DOHH2 (cell line): ENCODE data around the gene LTB.

Experiments
- H3F3A ChIP-seq: fragments of 200-600 bp; sonication (generic), shearing (Covaris generic); 2 replicates; pipeline ENCODE4 v1.6.0; 2016; ENCODE audit warnings: antibody characterized with exemption, mild to moderate bottlenecking; ENCODE audit not compliant: control insufficient read depth, insufficient read depth
- H3K27ac ChIP-seq: fragments of 200-600 bp; sonication (generic); 2 replicates; pipeline ENCODE4 v1.5.1; 2014; ENCODE audit warnings: low read depth, mild to moderate bottlenecking, low read length, moderate library complexity
- H3K27me3 ChIP-seq: fragments of 200-600 bp; sonication (generic); 2 replicates; pipeline ENCODE4 v1.6.1; 2014; ENCODE audit warnings: mild to moderate bottlenecking, low read length, mixed read lengths; ENCODE audit not compliant: control insufficient read depth
- H3K36me3 ChIP-seq: fragments of 200-600 bp; sonication (generic); 2 replicates; pipeline ENCODE4 v1.6.1; 2014; ENCODE audit warnings: mild to moderate bottlenecking, low read length, moderate library complexity, mixed read lengths; ENCODE audit not compliant: control insufficient read depth
- H3K4me1 ChIP-seq: fragments of 200-600 bp; sonication (generic); 2 replicates; pipeline ENCODE4 v1.6.1; 2014; ENCODE audit warnings: mild to moderate bottlenecking, low read length, mixed read lengths; ENCODE audit not compliant: control insufficient read depth
- H3K4me2 ChIP-seq: fragments of 200-600 bp; sonication (generic); 2 replicates; pipeline ENCODE4 v1.6.0; 2014; ENCODE audit warnings: mild to moderate bottlenecking, low read length, moderate library complexity
- H3K4me3 ChIP-seq: fragments of 200-600 bp; sonication (generic); 2 replicates; pipeline ENCODE4 v1.5.1; 2014; ENCODE audit warnings: mild to moderate bottlenecking, low read length, mixed read lengths
- H3K79me2 ChIP-seq: fragments of 200-600 bp; sonication (generic); 2 replicates; pipeline ENCODE4 v1.6.1; 2014; ENCODE audit warnings: mild to moderate bottlenecking, low read length, mixed read lengths; ENCODE audit not compliant: control insufficient read depth
- H3K9me2 ChIP-seq: fragments of 200-600 bp; sonication (generic); replicated peaks from 2 replicates; pipeline ENCODE4 v1.6.1; 2014; ENCODE audit warnings: mild to moderate bottlenecking, low read length, mixed read lengths; ENCODE audit not compliant: control insufficient read depth
- H3K9me3 ChIP-seq: fragments of 200-600 bp; sonication (generic); 2 replicates; pipeline ENCODE4 v1.6.1; 2014; ENCODE audit warnings: antibody characterized with exemption, low read length, mixed read lengths; ENCODE audit not compliant: control insufficient read depth, insufficient read depth
- H4K20me1 ChIP-seq: fragments of 200-600 bp; sonication (generic); 2 replicates; pipeline ENCODE4 v1.6.0; 2014; ENCODE audit warnings: low read depth, mild to moderate bottlenecking, antibody characterized with exemption, low read length, moderate library complexity; ENCODE audit not compliant: control insufficient read depth, insufficient read depth
- CTCF ChIP-seq: fragments of 200-600 bp; sonication (generic); IDR thresholded peaks from one replicate; pipeline ENCODE4 v1.5.1; 2014; ENCODE audit warnings: antibody characterized with exemption, mild to moderate bottlenecking, low read depth, low read length; ENCODE audit not compliant: poor library complexity, severe bottlenecking
- EZH2phosphoT487 ChIP-seq: fragments of 200-600 bp; sonication (generic); IDR thresholded peaks from 2 replicates; pipeline ENCODE4 v1.6.1; 2017; ENCODE audit warnings: borderline replicate concordance, mild to moderate bottlenecking, antibody characterized with exemption, low read length, moderate library complexity, mixed read lengths

Gene LTB

GRCh38 chr6:31532644-31533454, 49.4 kb downstream of the LTB start:
- H3K27ac ChIP-seq, result no peak overlapping the region
- peaks cover 54% of the 10 kb centered on the region for H3F3A ChIP-seq
- peaks cover 88% of the 10 kb centered on the region for H3K36me3 ChIP-seq
- no peaks in the 10 kb centered on the region for H3K27me3 ChIP-seq
- H3K4me1 ChIP-seq, result peaks cover 4% of the 10 kb centered on the region; the same call in 1 of the 2 replicates
- no peak for TF ChIP-seq EZH2phosphoT487
- no peak for TF ChIP-seq CTCF
- H3K4me2 ChIP-seq, result no peak overlapping the region
- H3K9me2 ChIP-seq, result no peaks in the 10 kb centered on the region
- H3K79me2 ChIP-seq, result peaks cover 45% of the 10 kb centered on the region
- H4K20me1 ChIP-seq, result peaks cover 33% of the 10 kb centered on the region
- no peaks in the 10 kb centered on the region for H3K9me3 ChIP-seq
- H3K4me3 ChIP-seq, result no peak overlapping the region

DNA sequence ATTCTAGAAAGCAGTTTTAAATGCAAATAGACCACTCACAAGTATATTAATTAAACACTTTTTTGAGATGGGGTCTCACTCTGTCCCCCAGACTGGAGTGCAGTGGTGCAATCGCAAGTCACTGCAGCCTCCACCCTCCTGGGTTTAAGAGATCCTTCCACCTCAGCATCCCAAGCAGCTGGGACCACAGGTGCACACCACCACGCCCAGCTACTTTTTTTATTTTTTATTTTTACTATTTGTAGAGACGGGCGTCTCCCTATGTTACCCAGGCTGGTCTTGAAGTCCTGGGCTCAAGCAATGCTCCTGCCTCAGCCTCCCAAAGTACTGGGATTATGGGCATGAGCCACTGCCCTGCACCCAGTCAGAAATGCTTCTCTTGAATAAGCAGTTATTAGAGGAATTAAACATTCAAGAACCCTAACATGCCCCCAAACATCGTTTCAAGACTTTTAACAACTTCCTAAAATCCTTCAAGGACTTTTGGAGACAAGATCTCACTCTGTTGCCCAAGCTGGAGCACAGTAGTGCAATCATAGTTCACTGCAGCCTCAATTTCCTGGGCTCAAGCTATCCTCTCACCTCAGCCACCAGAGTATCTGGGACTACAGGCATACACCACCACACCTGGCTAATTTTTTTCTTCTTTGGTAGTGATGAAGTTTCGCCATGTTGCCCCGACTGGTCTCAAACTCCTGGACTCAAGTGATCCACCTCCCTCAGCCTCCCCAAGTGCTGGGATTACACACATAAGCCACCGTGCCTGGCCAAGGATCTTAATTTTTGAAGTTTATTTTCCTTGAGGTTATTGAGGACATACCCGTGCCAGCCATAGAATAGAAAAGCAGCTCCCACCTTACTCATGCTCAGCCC, 50.2 kb downstream of the LTB start:
- Histone ChIP-seq H3K9me3 (no peaks in the 10 kb centered on the region), H3K27me3 (no peaks in the 10 kb centered on the region), H3K9me2 (no peaks in the 10 kb centered on the region), H4K20me1 (peaks cover 33% of the 10 kb centered on the region), H3K36me3 (peaks cover 80% of the 10 kb centered on the region), H3K4me2 (no peak overlapping the region), H3F3A (peaks cover 59% of the 10 kb centered on the region), H3K79me2 (peaks cover 36% of the 10 kb centered on the region), H3K4me3 (no peak overlapping the region), H3K27ac (no peak overlapping the region), H3K4me1 (peaks cover 4% of the 10 kb centered on the region; the same call in 1 of the 2 replicates)
- TF ChIP-seq CTCF (no peak), EZH2phosphoT487 (no peak)

DNA sequence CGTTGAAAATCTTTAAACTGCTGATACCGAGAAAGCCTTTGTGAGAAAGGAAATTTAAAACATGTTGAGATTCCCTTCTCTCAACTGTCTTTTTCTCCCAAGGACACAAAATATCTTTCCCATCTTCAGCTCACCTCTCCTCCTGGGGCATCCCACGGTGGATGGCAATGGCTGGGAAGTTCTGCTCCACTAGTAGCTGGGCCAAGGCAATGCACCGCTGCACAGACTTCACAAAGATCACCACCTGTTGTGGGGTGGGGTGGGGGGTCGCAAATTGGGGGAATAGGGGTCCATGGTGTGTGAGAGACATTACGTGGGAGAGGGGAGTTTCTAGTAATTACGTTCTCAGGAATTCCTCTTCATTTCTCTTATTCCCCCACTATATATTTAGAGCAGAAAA, 51.1 kb downstream of the LTB start:
- Histone ChIP-seq H3K9me2 (no peaks in the 10 kb centered on the region), H3K4me2 (no peak overlapping the region), H3K4me1 (peaks cover 4% of the 10 kb centered on the region; the same call in 1 of the 2 replicates), H3K79me2 (peaks cover 28% of the 10 kb centered on the region), H4K20me1 (peaks cover 28% of the 10 kb centered on the region), H3K27me3 (no peaks in the 10 kb centered on the region), H3K9me3 (no peaks in the 10 kb centered on the region), H3K4me3 (no peak overlapping the region), H3K27ac (no peak overlapping the region), H3K36me3 (peaks cover 72% of the 10 kb centered on the region), H3F3A (peaks cover 57% of the 10 kb centered on the region)
- TF ChIP-seq CTCF, result no peak
- no peak for TF ChIP-seq EZH2phosphoT487
